ENCODE measurements around the gene ZNF710. TPM values are rescaled to one million over a fixed set of nuclear protein-coding genes. Genes with fewer than 3 reads are reported as not detected.

Gene ZNF710
- polyA plus RNA-seq, 1 donor from 2014 or later, result 10.2 TPM

GRCh38 chr15:90025489-90026033 is 24.4 kb downstream of the ZNF710 start:
- no peak overlapping the region for H3K9ac ChIP-seq (ENCODE audit: low read length)
- no peaks in the 10 kb centered on the region for H4K20me1 ChIP-seq (ENCODE audit: insufficient read depth)

GRCh38 chr15:90028376-90028944 is 27.3 kb downstream of the ZNF710 start:
- no peak overlapping the region for H2AFZ ChIP-seq (ENCODE audit: low read depth, low read length)

More at GRCh38 chr15:90025489-90026033, 24.4 kb downstream of the ZNF710 start:
- Histone ChIP-seq H3K4me2 (ENCODE audit: low read length) (no peak overlapping the region), H3K36me3 (ENCODE audit: insufficient read depth, low read length) (no peaks in the 10 kb centered on the region), H3K9me2 (ENCODE audit: insufficient read depth, low read length) (no peaks in the 10 kb centered on the region), H3K9me3 (ENCODE audit: low read length) (no peaks in the 10 kb centered on the region), H3K27me3 (ENCODE audit: insufficient read depth, low read depth, low read length) (no peaks in the 10 kb centered on the region), H2AFZ (ENCODE audit: low read depth, low read length) (no peak overlapping the region), H3K79me2 (replicated peaks; ENCODE audit: insufficient read depth, low read length) (peaks cover 5% of the 10 kb centered on the region), H3K27ac (ENCODE audit: low read length) (no peak overlapping the region), H3F3A (ENCODE audit: insufficient read depth, low read length, poor library complexity, severe bottlenecking) (no peaks in the 10 kb centered on the region), H3K4me3 (ENCODE audit: low read length) (no peak overlapping the region)
- TF ChIP-seq SMC3 (conservative IDR thresholded peaks at IDR 0.05; ENCODE audit: poor library complexity) (no peak), EZH2 (IDR thresholded peaks at IDR 0.05; ENCODE audit: borderline replicate concordance, insufficient read depth, low read length, poor library complexity, severe bottlenecking) (no peak), MXI1 (conservative IDR thresholded peaks at IDR 0.05; ENCODE audit: poor library complexity, severe bottlenecking) (no peak), EP300 (conservative IDR thresholded peaks at IDR 0.05; ENCODE audit: poor library complexity, severe bottlenecking) (no peak), REST (IDR thresholded peaks at IDR 0.05; ENCODE audit: borderline replicate concordance) (no peak)

More at GRCh38 chr15:90028376-90028944, 27.3 kb downstream of the ZNF710 start:
- Histone ChIP-seq H4K20me1 (ENCODE audit: insufficient read depth) (no peaks in the 10 kb centered on the region), H3K9ac (ENCODE audit: low read length) (no peak overlapping the region), H3F3A (ENCODE audit: insufficient read depth, low read length, poor library complexity, severe bottlenecking) (no peaks in the 10 kb centered on the region), H3K4me2 (ENCODE audit: low read length) (no peak overlapping the region), H3K27ac (ENCODE audit: low read length) (no peak overlapping the region), H3K36me3 (ENCODE audit: insufficient read depth, low read length) (no peaks in the 10 kb centered on the region), H3K9me2 (ENCODE audit: insufficient read depth, low read length) (no peaks in the 10 kb centered on the region), H3K4me3 (ENCODE audit: low read length) (no peak overlapping the region), H3K27me3 (ENCODE audit: insufficient read depth, low read depth, low read length) (no peaks in the 10 kb centered on the region), H3K9me3 (ENCODE audit: low read length) (no peaks in the 10 kb centered on the region), H3K79me2 (replicated peaks; ENCODE audit: insufficient read depth, low read length) (peaks cover 11% of the 10 kb centered on the region)
- no peak for TF ChIP-seq SMC3 (conservative IDR thresholded peaks at IDR 0.05; ENCODE audit: poor library complexity)
- TF ChIP-seq MXI1 (conservative IDR thresholded peaks at IDR 0.05; ENCODE audit: poor library complexity, severe bottlenecking), result no peak
- TF ChIP-seq EZH2 (IDR thresholded peaks at IDR 0.05; ENCODE audit: borderline replicate concordance, insufficient read depth, low read length, poor library complexity, severe bottlenecking), result no peak
- no peak for TF ChIP-seq REST (IDR thresholded peaks at IDR 0.05; ENCODE audit: borderline replicate concordance)
- no peak for TF ChIP-seq EP300 (conservative IDR thresholded peaks at IDR 0.05; ENCODE audit: poor library complexity, severe bottlenecking)
- no peak for TF ChIP-seq RAD21 (conservative IDR thresholded peaks at IDR 0.05)
- TF ChIP-seq TAF1 (IDR thresholded peaks at IDR 0.05; ENCODE audit: low read depth), result no peak
- TF ChIP-seq CTCF (IDR thresholded peaks at IDR 0.05; ENCODE audit: poor library complexity, severe bottlenecking), result no peak
- no peak for TF ChIP-seq POLR2AphosphoS5 (IDR thresholded peaks at IDR 0.05)

All from neural cell (in vitro differentiated cells).